ENCODE results near the gene TAP1. TPM values are rescaled to one million over a fixed set of nuclear protein-coding genes. Genes with fewer than 3 reads are reported as not detected.
A peak's percentile ranks its signal among the peaks of the same experiment; 100 is the strongest.

TAP1 gene
- total and polyA plus RNA-seq, 2 donors (not counting 1 experiment from before 2014, with no cell fraction given): 126 to 184 TPM

- Histone ChIP-seq H3K79me2 (ENCODE audit: control insufficient read depth, insufficient read depth, low read length) (no peaks in the 10 kb centered on the region), H4K20me1 (ENCODE audit: control insufficient read depth, insufficient read depth, low read length, poor library complexity, severe bottlenecking) (no peaks in the 10 kb centered on the region), H3K27me3 (replicated peaks in 1 of 4; ENCODE audit: control extremely low read depth in 1 of 4, control insufficient read depth in 3 of 4, insufficient read depth in 4 of 4, low read length in 3 of 4) (no peaks in the 10 kb centered on the region), H3K4me2 (replicated peaks; ENCODE audit: low read depth, low read length, poor library complexity, severe bottlenecking) (peak overlapping the region; percentile 70), H3K9ac (ENCODE audit: low read length) (peak overlapping the region; percentile 51), H3K36me3 (replicated peaks in 1 of 2; ENCODE audit: control extremely low read depth in 1 of 2, control insufficient read depth in 1 of 2, extremely low read depth in 1 of 2, insufficient read depth in 2 of 2, low read length in 1 of 2) (no peaks in the 10 kb centered on the region), H3K27ac (ENCODE audit: low read length in 2 of 2) (peak overlapping the region; percentile 60 to 64), H3K4me1 (ENCODE audit: control insufficient read depth in 2 of 2, insufficient read depth in 2 of 2, low read length in 2 of 2) (peaks cover 26 to 32% of the 10 kb centered on the region in 2 donors), H3K9me3 (ENCODE audit: control extremely low read depth in 1 of 3, control insufficient read depth in 2 of 3, insufficient read depth in 1 of 3, low read length in 2 of 3) (peaks cover 6 to 20% (median 12%) of the 10 kb centered on the region in 3 donors), H2AFZ (ENCODE audit: insufficient read depth, low read depth, low read length, poor library complexity, severe bottlenecking) (peak overlapping the region; percentile 30), H3K4me3 (ENCODE audit: control extremely low read depth in 1 of 5, extremely low read depth in 1 of 5, insufficient read depth in 1 of 5, low read depth in 2 of 5, low read length in 4 of 5) (peak overlapping the region in 4 of 5 experiments; percentile 26 to 53 (median 42))
- peak; percentile 92 for DNase-seq
- CTCF ChIA-PET: interaction anchor here (1.0 to 9.6 kb wide), 15 partner anchors 9 to 749 kb away, joined by 3 to 90 read pairs (median 4); partner anchors contain the start of genes TAP1 and TAP2
- no peak for TF ChIP-seq EZH2 (IDR thresholded peaks at IDR 0.05; ENCODE audit: borderline replicate concordance, insufficient read depth, low read depth, low read length, poor library complexity, severe bottlenecking)
- TF ChIP-seq CTCF (IDR thresholded peaks at IDR 0.05): peak; percentile 91
- H3K4me1 Mint-ChIP-seq: peaks cover 40% of the 10 kb centered on the region
- H3K9me3 Mint-ChIP-seq (ENCODE audit: insufficient read depth): peaks cover 15% of the 10 kb centered on the region
- intact Hi-C loops (cut with micrococcal nuclease): loop anchor here (1.0 to 10.0 kb wide), 8 partner anchors 19 to 752 kb away; partner anchors contain the start of genes ATF6B and TAP2
- H3K4me3 Mint-ChIP-seq: peak overlapping the region; percentile 90
- H3K27ac Mint-ChIP-seq: peak overlapping the region; percentile 93
- POLR2A ChIA-PET: interaction anchor here (0.6 to 1.5 kb wide), 3 partner anchors 41 to 131 kb away, joined by 3 to 11 read pairs (median 5); partner anchors contain the start of genes HLA-DQB1 and TAP2
- no peaks in the 10 kb centered on the region for H3K27me3 Mint-ChIP-seq
- WGBS (ENCODE audit: insufficient coverage): 3% methylated on average over 20 of the region's 30 CpGs
- ATAC-seq (ENCODE audit: low read depth): peak; percentile 83
Observed at GRCh38 chr6:32796848-32797776, 56.4 kb downstream of the TAP1 start.

Small RNA genes lying within 50 kb of the gene (small RNA-seq; reads per million reads assigned to genes)
- not detected for gene HLA-Z (ENCODE audit: insufficient read length, low read depth, low replicate concordance)

Other genes starting within 250 kb of the TAP1 start
- 463 and 489 TPM in 2 replicates for gene HLA-DQA1, start 216.3 kb downstream of the TAP1 start, total RNA-seq
- 260 and 486 TPM in 2 replicates for gene HLA-DQA1, start 216.3 kb downstream of the TAP1 start, polyA plus RNA-seq
- gene HLA-DQB1, start 187.0 kb downstream of the TAP1 start, total RNA-seq: 267 and 287 TPM in 2 replicates
- gene HLA-DQB1, start 187.0 kb downstream of the TAP1 start, polyA plus RNA-seq: 181 and 986 TPM in 2 replicates
- gene HLA-DQA2, start 112.3 kb downstream of the TAP1 start, total RNA-seq: 171 and 173 TPM in 2 replicates
- gene HLA-DQA2, start 112.3 kb downstream of the TAP1 start, polyA plus RNA-seq: 14.5 and 35.9 TPM in 2 replicates
- 109 and 112 TPM in 2 replicates for gene HLA-DQB2, start 90.2 kb downstream of the TAP1 start, total RNA-seq
- 41.1 and 111 TPM in 2 replicates for gene HLA-DQB2, start 90.2 kb downstream of the TAP1 start, polyA plus RNA-seq
- gene HLA-DOB, start 36.7 kb downstream of the TAP1 start, total RNA-seq: 109 TPM in 2 replicates
- gene HLA-DOB, start 36.7 kb downstream of the TAP1 start, polyA plus RNA-seq: 198 and 231 TPM in 2 replicates
- 126 and 135 TPM in 2 replicates for gene TAP2, start 15.0 kb downstream of the TAP1 start, total RNA-seq
- 66.1 and 81.2 TPM in 2 replicates for gene TAP2, start 15.0 kb downstream of the TAP1 start, polyA plus RNA-seq
- gene PSMB8, start 9.7 kb downstream of the TAP1 start, total RNA-seq: 127 and 129 TPM in 2 replicates
- 256 and 257 TPM in 2 replicates for gene PSMB8, start 9.7 kb downstream of the TAP1 start, polyA plus RNA-seq
- gene PSMB9, start 488 bp upstream of the TAP1 start, total RNA-seq: 174 and 181 TPM in 2 replicates
- gene PSMB9, start 488 bp upstream of the TAP1 start, polyA plus RNA-seq: 190 and 242 TPM in 2 replicates
- gene HLA-DMB, start 87.3 kb upstream of the TAP1 start, total RNA-seq: 587 and 593 TPM in 2 replicates
- gene HLA-DMB, start 87.3 kb upstream of the TAP1 start, polyA plus RNA-seq: 655 and 656 TPM in 2 replicates
- gene HLA-DMA, start 99.4 kb upstream of the TAP1 start, total RNA-seq: 554 and 558 TPM in 2 replicates
- 925 and 1,129 TPM in 2 replicates for gene HLA-DMA, start 99.4 kb upstream of the TAP1 start, polyA plus RNA-seq
- 448 and 474 TPM in 2 replicates for gene BRD2, start 114.9 kb upstream of the TAP1 start, total RNA-seq
- 620 and 721 TPM in 2 replicates for gene BRD2, start 114.9 kb upstream of the TAP1 start, polyA plus RNA-seq
- gene HLA-DOA, start 155.9 kb upstream of the TAP1 start, total RNA-seq: 209 TPM in 2 replicates
- gene HLA-DOA, start 155.9 kb upstream of the TAP1 start, polyA plus RNA-seq: 191 and 338 TPM in 2 replicates
- gene HLA-DPA1, start 219.9 kb upstream of the TAP1 start, total RNA-seq: 665 and 702 TPM in 2 replicates
- 559 and 2,256 TPM in 2 replicates for gene HLA-DPA1, start 219.9 kb upstream of the TAP1 start, polyA plus RNA-seq
- gene HLA-DPB1, start 222.3 kb upstream of the TAP1 start, total RNA-seq: 1,068 and 1,104 TPM in 2 replicates
- gene HLA-DPB1, start 222.3 kb upstream of the TAP1 start, polyA plus RNA-seq: 921 and 1,578 TPM in 2 replicates